WERI-Rb-1 (cell line): ENCODE data around the gene TMEM89.

ENCODE experiments used
- DNase-seq: peaks from one replicate; pipeline ENCODE4 v3.0.0-alpha.2; 2020
- H3K27ac ChIP-seq: fragments of 250-450 bp; sonication (Bioruptor Pico); 2 replicates; pipeline ENCODE4 v1.5.1; 2020; ENCODE audit warnings: mild to moderate bottlenecking, moderate library complexity
- H3K27me3 ChIP-seq: fragments of 250-450 bp; sonication (Bioruptor Pico); 2 replicates; pipeline ENCODE4 v1.5.1; 2021; ENCODE audit warnings: mild to moderate bottlenecking, low read depth, moderate library complexity; ENCODE audit not compliant: insufficient read depth, severe bottlenecking
- H3K36me3 ChIP-seq: fragments of 250-450 bp; sonication (Bioruptor Pico); 2 replicates; pipeline ENCODE4 v1.5.1; 2020; ENCODE audit warnings: mild to moderate bottlenecking, moderate library complexity
- H3K4me3 ChIP-seq: 2 replicates; pipeline ENCODE4 v1.5.1; 2011; ENCODE audit warnings: low read depth, mild to moderate bottlenecking, control low read depth, low read length
- H3K9me3 ChIP-seq: fragments of 250-450 bp; sonication (Bioruptor Pico); 2 replicates; pipeline ENCODE4 v1.5.1; 2021; ENCODE audit warnings: mild to moderate bottlenecking, moderate library complexity; ENCODE audit not compliant: severe bottlenecking
- CTCF ChIP-seq: IDR thresholded peaks from 2 replicates; pipeline ENCODE4 v1.5.1; 2011; ENCODE audit warnings: low read depth, mild to moderate bottlenecking, control low read depth, inconsistent platforms, low read length

TMEM89 gene

GRCh38 chr3:48648188-48648850, 26.8 kb upstream of the TMEM89 start:
- H3K27me3 ChIP-seq: no peaks in the 10 kb centered on the region
- peaks cover 86% of the 10 kb centered on the region for H3K36me3 ChIP-seq
- H3K27ac ChIP-seq: no peak overlapping the region
- no peak for TF ChIP-seq CTCF
- no peak for DNase-seq
- no peaks in the 10 kb centered on the region for H3K9me3 ChIP-seq
- no peak overlapping the region for H3K4me3 ChIP-seq

DNA sequence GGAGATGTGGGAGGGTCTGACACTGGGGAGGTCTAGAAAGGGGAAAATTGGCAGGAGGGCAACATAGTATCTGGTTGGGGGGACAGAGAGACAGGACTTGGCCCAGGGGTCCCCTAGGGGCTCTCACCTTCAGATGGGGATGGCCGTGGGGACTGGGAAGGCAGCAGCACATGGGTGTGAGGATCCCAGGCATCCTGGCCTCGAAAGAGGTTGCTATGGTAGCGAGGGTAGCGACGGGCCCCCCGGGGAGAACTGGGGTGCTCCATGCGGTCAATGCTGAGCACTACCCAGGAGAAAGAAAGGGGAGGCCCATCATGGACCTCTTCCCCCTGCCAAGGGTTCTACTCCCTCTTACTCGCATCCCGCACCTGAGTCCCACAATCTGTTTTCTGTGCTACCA, 26.1 kb upstream of the TMEM89 start:
- no peaks in the 10 kb centered on the region for H3K27me3 ChIP-seq
- H3K4me3 ChIP-seq: no peak overlapping the region
- no peak for DNase-seq
- peaks cover 86% of the 10 kb centered on the region for H3K36me3 ChIP-seq
- TF ChIP-seq CTCF: no peak
- H3K27ac ChIP-seq: no peak overlapping the region
- no peaks in the 10 kb centered on the region for H3K9me3 ChIP-seq

DNA sequence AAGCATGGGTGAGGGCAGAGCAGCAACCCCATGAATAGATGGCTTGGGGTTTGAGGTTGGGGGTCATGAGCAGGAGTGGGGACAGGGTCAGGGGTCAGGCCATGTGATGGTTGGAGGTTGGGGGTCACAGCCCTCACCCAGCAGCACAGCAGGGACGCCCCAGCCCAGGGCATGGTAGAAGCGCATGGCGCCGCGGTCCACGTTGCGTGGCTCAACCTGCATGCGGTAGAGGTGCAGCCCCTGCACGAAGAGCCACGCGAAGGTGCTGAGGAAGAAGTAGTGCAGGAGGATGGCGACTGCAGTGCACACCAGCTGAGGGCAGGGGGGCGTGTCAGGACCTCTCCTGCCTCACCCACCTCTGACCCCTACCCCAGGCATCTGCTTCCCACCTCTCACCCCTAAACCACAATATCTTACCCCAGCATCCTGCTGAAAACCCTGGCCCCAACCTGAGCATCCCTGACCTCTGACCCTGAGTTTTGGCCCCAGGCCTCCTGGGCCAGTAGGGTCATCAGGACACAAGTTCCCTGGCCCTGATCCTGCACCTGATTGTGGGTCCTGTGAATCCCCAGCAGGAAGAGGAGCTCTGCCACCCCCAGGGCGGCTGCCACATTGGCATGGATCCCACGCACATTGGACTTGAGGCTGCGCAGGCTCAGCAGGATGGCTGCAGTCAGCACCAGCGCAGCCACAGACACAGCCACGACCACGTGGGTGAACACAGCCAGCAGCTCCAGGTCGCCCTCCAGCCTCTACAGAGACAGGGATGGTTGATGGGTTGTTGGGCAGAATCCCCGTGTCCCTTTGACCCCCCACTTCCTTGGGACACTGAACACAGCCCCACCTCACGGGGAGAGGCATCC, 23.6 kb upstream of the TMEM89 start:
- Histone ChIP-seq H3K27me3 (no peaks in the 10 kb centered on the region), H3K36me3 (peaks cover 88% of the 10 kb centered on the region)
- TF ChIP-seq CTCF: no peak

DNA sequence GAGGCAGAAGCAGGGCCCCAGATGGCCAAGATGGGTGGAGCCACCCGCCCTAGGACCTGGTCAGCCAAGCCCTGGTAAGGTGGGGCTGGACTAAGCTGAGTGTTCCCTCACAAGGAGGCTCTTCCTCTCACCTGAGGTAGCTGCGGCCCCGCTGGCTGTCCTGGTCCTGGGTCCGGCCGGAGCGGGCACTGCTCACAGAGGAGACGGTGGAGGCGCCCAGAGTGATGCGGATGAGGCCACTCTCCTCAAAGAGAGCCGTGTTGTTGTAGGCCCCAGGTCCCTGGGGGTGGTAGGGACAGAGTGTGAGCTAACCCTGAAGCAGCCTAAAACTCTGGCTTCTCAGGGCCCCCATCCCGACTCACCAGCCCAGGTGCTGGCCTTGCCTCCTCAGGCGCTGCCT, 21.0 kb upstream of the TMEM89 start:
- H3K36me3 ChIP-seq: peaks cover 88% of the 10 kb centered on the region
- H3K27me3 ChIP-seq: no peaks in the 10 kb centered on the region
- DNase-seq: no peak
- no peak for TF ChIP-seq CTCF
- no peak overlapping the region for H3K4me3 ChIP-seq
- no peaks in the 10 kb centered on the region for H3K9me3 ChIP-seq
- no peak overlapping the region for H3K27ac ChIP-seq

More for the DNA sequence above, 23.6 kb upstream of the TMEM89 start:
- no peak for DNase-seq
- no peaks in the 10 kb centered on the region for H3K9me3 ChIP-seq
- H3K4me3 ChIP-seq: no peak overlapping the region
- no peak overlapping the region for H3K27ac ChIP-seq

DNA sequence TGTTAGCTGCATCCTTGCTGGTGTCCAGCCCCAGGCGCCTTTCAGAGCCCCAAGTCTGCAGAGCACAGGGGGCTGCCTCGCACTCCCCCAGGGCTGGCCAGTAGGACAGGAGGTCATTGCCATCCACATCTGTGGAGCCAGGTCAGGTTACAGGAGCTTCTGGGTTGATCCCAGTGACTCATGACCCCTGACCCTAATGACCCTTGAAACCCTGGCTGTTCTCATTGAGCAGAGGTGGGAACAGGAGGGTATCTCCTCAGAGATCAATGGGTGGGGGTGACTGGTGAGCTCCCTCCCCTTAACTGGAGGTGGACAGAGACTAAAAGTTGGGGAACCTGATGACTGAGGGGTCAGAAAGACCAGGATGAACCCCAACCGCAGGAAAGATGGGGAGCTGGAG, 19.8 kb upstream of the TMEM89 start:
- no peak for TF ChIP-seq CTCF
- DNase-seq: no peak
- no peak overlapping the region for H3K27ac ChIP-seq
- H3K27me3 ChIP-seq: no peaks in the 10 kb centered on the region
- H3K36me3 ChIP-seq: peaks cover 96% of the 10 kb centered on the region
- no peaks in the 10 kb centered on the region for H3K9me3 ChIP-seq
- no peak overlapping the region for H3K4me3 ChIP-seq
